Stimulated activated CD4-positive, alpha-beta T cell treated with anti-CD3 and anti-CD28 coated beads, Interleukin-2, amount 100 ng/mL, for 4 hours (primary cell): ENCODE data around the gene DCAF12L2.
"Not testable (repeated sequence)": the region's sequence is repeated elsewhere in the genome, so short reads cannot be mapped to it uniquely, and the experiment has no call there.

Experiments
- DNase-seq: peaks from one replicate; pipeline ENCODE4 v3.0.0-alpha.2; 2020; ENCODE audit warnings: low read depth

DCAF12L2 gene

GRCh38 chrX:126165721-126166461 lies at the start of gene DCAF12L2:
Gene DCAF12L2 (minus strand): TSS chrX:126166289. CDS start chrX:126165924, 365 bp downstream.
- DNase-seq: no peak

DNA sequence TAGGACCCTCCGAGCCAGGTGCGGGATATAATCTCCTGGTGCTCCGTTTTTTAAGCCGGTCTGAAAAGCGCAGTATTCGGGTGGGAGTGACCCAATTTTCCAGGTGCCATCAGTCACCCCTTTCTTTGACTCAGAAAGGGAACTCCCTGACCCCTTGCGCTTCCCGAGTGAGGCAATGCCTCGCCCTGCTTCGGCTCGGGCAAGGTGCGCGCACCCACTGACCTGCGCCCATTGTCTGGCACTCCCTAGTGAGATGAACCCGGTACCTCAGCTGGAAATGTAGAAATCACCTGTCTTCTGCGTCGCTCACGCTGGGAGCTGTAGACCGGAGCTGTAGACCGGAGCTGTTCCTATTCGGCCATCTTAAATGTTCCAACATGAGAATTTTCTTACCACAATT lies 24.8 kb upstream of the DCAF12L2 start:
- DNase-seq: not testable (repeated sequence)

GRCh38 chrX:126177133-126177840 lies 11.2 kb upstream of the DCAF12L2 start:
- DNase-seq: no peak

DNA sequence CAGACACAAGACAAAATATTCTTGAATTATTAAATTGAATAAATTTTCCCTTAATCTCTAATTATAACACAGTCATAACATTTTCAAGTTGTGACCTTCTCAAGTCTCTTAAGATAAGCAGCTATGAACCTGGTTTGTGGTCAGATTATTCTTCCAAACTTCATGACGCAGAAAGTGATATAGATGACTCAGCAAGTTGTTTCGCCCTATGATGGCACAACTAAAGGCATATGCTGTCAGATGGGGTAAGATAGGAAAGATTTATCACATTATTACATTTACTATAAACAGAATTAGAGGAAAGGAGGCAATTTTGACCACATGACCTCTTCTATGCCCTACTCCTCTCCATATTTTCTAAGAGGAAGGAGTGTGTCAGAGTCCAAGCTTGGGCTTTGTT lies 4.6 kb upstream of the DCAF12L2 start:
- DNase-seq: no peak

DNA sequence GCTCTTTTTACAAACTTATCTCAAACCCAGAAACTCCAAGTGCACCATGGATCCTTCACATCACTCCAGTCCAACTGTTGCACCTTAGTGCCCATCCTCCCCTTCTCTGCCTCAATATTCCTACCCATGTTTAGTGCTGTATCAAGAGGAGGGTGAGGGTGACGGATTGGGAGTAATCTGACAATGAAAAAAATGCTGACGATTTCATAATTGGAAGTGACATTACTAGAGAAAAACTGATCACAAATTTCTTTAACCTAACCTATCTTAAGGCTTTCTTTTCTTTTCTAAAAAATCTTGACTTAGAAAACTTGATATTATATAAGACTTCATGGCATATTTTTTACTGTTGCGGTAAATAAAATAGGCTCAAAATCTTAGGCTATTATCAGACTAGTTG lies 1.5 kb upstream of the DCAF12L2 start:
- no peak for DNase-seq

DNA sequence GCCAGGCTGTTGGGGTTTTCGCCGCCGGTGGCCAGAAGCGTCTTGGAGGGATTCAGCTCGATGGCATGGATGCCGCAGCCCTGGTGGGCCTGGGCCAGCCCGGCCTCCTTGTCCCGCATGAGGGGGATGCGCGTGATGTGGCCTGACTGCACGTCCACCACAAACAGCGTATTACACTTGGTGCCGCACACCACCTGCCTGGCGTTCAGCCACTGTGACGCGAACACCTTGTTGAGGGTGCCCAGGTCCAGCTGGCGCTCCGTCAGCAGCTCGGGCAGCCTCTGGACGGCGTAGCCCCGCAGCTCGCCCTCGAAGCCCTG lies 728 bp downstream of the DCAF12L2 start:
- no peak for DNase-seq

- no peak for DNase-seq
Observed at GRCh38 chrX:126164689-126165400, 1.2 kb downstream of the DCAF12L2 start.

DNA sequence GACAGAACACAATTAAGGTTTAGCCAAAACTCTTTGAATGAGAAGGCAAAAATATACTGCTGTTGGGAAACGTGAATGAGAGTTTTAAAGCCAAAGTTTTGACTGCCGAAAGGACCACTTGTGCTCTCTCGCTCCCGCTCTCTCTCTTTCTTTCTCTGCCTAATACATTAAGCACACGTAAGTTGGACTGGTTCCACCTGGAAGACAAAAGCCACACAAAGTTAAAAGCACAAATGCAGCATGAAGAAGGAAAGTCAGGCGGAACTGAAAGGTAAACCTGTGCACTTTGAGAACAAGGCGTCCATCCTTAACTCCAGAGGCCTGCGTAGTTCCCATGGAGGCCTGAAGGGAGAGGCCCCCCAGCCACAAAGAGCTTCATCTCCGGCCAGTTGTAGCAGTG lies 1.9 kb downstream of the DCAF12L2 start:
- DNase-seq: no peak

DNA sequence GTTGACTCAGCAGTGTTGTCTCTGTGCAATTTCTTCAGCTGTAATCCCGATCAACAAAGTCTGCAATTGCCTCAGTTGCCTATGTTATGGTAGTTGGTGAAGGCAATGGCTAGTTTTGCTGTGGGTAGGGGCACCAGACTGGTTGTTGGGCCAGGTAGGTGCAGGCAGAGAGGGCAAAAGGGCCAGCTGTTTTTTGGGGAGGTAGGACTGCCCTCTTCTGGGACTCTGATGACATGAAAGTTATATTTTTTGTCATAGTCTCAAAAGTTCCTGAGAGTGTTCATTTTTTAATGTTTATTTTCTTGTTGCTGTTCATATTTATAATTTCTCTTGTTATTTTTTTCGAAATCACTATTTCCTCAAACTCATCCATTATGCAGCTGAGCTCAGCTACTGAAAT lies 25.1 kb downstream of the DCAF12L2 start:
- no peak for DNase-seq

DNA sequence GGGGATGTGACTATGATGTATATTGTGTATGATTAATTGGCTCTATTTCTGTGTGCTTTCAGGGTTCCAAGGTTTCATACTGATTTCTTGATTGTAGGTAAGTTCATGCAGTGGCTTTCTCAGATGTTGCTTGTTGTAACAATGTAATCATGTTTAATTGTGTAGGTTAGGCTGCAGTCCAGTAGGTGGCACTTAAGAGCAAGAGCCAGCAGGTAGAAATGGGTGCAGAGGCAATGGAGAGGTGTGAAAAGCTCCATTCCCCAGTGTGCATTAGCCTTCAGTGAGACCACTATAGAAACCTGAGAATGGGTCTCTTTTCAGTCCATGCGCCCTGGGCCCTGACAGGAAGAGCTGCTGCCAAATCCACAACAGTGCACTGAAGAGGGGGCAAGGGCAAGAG lies 28.2 kb downstream of the DCAF12L2 start:
- no peak for DNase-seq

GRCh38 chrX:126124721-126125120 lies 41.4 kb downstream of the DCAF12L2 start:
- no peak for DNase-seq
